ENCODE results near the gene ZNF668.
A peak's percentile ranks its signal among the peaks of the same experiment; 100 is the strongest.

ZNF668 gene

GRCh38 chr16:31108794-31109558 is 34.9 kb upstream of the ZNF668 start:
- TF ChIP-seq, protein P1, sequence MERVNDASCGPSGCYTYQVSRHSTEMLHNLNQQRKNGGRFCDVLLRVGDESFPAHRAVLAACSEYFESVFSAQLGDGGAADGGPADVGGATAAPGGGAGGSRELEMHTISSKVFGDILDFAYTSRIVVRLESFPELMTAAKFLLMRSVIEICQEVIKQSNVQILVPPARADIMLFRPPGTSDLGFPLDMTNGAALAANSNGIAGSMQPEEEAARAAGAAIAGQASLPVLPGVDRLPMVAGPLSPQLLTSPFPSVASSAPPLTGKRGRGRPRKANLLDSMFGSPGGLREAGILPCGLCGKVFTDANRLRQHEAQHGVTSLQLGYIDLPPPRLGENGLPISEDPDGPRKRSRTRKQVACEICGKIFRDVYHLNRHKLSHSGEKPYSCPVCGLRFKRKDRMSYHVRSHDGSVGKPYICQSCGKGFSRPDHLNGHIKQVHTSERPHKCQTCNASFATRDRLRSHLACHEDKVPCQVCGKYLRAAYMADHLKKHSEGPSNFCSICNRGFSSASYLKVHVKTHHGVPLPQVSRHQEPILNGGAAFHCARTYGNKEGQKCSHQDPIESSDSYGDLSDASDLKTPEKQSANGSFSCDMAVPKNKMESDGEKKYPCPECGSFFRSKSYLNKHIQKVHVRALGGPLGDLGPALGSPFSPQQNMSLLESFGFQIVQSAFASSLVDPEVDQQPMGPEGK (CRISPR knock-in tag; IDR thresholded peaks at IDR 0.05; ENCODE audit: borderline replicate concordance), result no peak
- no peak for TF ChIP-seq POU6F1 (CRISPR knock-in tag; IDR thresholded peaks at IDR 0.05; ENCODE audit: borderline replicate concordance, low read depth)
- peak; percentile 15 for ATAC-seq

DNA sequence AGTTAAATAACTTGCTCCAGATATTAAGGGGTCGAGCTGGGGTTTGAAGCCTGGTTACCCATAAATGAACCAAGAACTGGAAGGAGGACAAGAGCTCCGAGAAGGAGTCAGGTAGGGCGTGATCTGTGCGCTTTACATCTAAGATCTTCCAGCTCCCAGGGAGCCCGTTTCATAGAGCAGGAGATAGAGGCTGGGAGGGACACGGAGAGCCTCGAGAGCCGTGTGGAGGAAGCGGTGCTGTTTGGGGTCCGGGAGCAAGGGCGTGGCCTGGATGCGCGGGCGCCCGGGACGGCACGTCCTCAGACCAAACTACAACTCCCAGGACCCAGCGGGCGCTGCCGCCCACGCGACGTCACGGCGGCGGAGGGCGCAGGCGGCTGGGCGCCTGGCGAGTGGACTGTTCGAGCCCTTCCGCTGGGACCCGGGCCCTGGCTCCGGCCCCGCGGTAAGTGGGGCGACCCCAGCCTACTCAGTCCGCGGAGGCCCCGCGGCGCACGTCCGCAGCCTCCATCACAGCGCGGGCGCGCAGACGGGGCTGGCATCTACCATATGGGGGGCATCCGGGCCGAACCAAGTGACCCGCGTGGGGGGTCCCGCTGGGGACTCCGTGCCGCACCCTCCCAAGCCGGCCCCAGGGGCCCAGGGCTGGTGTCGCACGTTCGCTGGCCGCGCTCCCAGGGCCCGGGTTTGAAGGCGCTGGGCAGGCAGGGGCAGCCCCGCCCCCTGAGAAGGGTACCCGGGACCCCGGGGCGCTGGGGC is 34.2 kb upstream of the ZNF668 start, which contains the start of gene BCKDK:
Gene BCKDK (plus strand): TSS at position 352 of the 759 bp plus-strand sequence. CDS start 838 bp downstream, outside the sequence.
- ATAC-seq, result peak; percentile 98
- TF ChIP-seq ARNTL (CRISPR knock-in tag; IDR thresholded peaks at IDR 0.05; ENCODE audit: borderline replicate concordance, low read depth) (no peak), GLIS3 (CRISPR knock-in tag; IDR thresholded peaks at IDR 0.05) (no peak), TOX (CRISPR knock-in tag; IDR thresholded peaks at IDR 0.05; ENCODE audit: borderline replicate concordance) (no peak), CSDC2 (CRISPR knock-in tag; IDR thresholded peaks at IDR 0.05) (no peak), ESRRG (CRISPR knock-in tag; IDR thresholded peaks at IDR 0.05) (no peak)

DNA sequence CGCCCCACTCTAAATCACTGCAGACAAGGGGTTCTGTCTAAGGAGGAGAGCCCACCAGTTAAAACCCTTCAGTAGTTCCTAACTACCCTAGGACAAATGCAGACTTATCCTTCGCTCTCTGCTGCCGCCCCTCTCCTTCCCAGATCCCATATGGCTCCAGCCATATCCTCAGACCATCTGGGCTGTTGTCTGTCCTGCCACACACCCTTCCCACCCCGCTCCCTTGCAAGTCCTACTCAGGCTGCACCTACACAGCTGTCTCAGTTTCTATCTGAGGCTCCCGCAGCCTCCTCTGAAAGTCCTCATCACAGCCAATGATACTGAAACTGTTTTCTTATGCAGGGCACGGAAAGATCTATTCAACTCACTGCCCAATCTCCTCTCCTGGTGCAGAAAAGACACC is 33.4 kb upstream of the ZNF668 start:
- ATAC-seq, result no peak
- TF ChIP-seq POU6F1 (CRISPR knock-in tag; IDR thresholded peaks at IDR 0.05; ENCODE audit: borderline replicate concordance, low read depth), result no peak
- TF ChIP-seq ZC3H10 (CRISPR knock-in tag; IDR thresholded peaks at IDR 0.05), result no peak
- TF ChIP-seq ARNTL (CRISPR knock-in tag; IDR thresholded peaks at IDR 0.05; ENCODE audit: borderline replicate concordance, low read depth), result no peak
- TF ChIP-seq, protein P1 (CRISPR knock-in tag; IDR thresholded peaks at IDR 0.05; ENCODE audit: borderline replicate concordance), result no peak
- TF ChIP-seq RARB (CRISPR knock-in tag; IDR thresholded peaks at IDR 0.05), result no peak
- no peak for TF ChIP-seq CREB5 (CRISPR knock-in tag; IDR thresholded peaks at IDR 0.05; ENCODE audit: low read depth)
- no peak for TF ChIP-seq CSDC2 (CRISPR knock-in tag; IDR thresholded peaks at IDR 0.05)
- TF ChIP-seq ZNF565 (CRISPR knock-in tag; conservative IDR thresholded peaks at IDR 0.05; ENCODE audit: low read depth), result no peak
- TF ChIP-seq, protein P2, sequence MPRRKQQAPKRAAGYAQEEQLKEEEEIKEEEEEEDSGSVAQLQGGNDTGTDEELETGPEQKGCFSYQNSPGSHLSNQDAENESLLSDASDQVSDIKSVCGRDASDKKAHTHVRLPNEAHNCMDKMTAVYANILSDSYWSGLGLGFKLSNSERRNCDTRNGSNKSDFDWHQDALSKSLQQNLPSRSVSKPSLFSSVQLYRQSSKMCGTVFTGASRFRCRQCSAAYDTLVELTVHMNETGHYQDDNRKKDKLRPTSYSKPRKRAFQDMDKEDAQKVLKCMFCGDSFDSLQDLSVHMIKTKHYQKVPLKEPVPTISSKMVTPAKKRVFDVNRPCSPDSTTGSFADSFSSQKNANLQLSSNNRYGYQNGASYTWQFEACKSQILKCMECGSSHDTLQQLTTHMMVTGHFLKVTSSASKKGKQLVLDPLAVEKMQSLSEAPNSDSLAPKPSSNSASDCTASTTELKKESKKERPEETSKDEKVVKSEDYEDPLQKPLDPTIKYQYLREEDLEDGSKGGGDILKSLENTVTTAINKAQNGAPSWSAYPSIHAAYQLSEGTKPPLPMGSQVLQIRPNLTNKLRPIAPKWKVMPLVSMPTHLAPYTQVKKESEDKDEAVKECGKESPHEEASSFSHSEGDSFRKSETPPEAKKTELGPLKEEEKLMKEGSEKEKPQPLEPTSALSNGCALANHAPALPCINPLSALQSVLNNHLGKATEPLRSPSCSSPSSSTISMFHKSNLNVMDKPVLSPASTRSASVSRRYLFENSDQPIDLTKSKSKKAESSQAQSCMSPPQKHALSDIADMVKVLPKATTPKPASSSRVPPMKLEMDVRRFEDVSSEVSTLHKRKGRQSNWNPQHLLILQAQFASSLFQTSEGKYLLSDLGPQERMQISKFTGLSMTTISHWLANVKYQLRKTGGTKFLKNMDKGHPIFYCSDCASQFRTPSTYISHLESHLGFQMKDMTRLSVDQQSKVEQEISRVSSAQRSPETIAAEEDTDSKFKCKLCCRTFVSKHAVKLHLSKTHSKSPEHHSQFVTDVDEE (CRISPR knock-in tag; IDR thresholded peaks at IDR 0.05), result no peak
- TF ChIP-seq PPARA (CRISPR knock-in tag; IDR thresholded peaks at IDR 0.05; ENCODE audit: borderline replicate concordance), result no peak
- TF ChIP-seq ISL1 (CRISPR knock-in tag; IDR thresholded peaks at IDR 0.05), result no peak
- TF ChIP-seq CSRNP3 (CRISPR knock-in tag; IDR thresholded peaks at IDR 0.05), result no peak
- no peak for TF ChIP-seq BACH2 (CRISPR knock-in tag; IDR thresholded peaks at IDR 0.05; ENCODE audit: borderline replicate concordance)
- TF ChIP-seq TCF4 (CRISPR knock-in tag; IDR thresholded peaks at IDR 0.05; ENCODE audit: borderline replicate concordance), result no peak
- TF ChIP-seq SNAI2 (CRISPR knock-in tag; IDR thresholded peaks at IDR 0.05), result no peak
- no peak for TF ChIP-seq ZNF70 (CRISPR knock-in tag; IDR thresholded peaks at IDR 0.05)
- TF ChIP-seq OSR1 (CRISPR knock-in tag; IDR thresholded peaks at IDR 0.05), result no peak
- TF ChIP-seq ESRRG (CRISPR knock-in tag; IDR thresholded peaks at IDR 0.05), result no peak
